GM12891 (cell line): Measurements from ENCODE around the gene SPCS3. TPM values are rescaled to one million over a fixed set of nuclear protein-coding genes. Genes with fewer than 3 reads are reported as not detected.
"Not testable (repeated sequence)": the region's sequence is repeated elsewhere in the genome, so short reads cannot be mapped to it uniquely, and the experiment has no call there.

Experiments
- DNase-seq: peaks from one replicate; pipeline ENCODE4 v3.0.0; 2011; ENCODE audit warnings: low spot score; ENCODE audit not compliant: insufficient read length
- FAIRE-seq: peaks from 2 replicates; lab custom pipeline; 2011; peaks lifted over from hg19 to GRCh38; lab: Jason Lieb, UNC
- PAX5 ChIP-seq: IDR thresholded peaks from 2 replicates; pipeline ENCODE4 v1.6.1; 2011; ENCODE audit warnings: low read length, moderate library complexity, mild to moderate bottlenecking; ENCODE audit not compliant: insufficient read depth, severe bottlenecking
- POLR2A ChIP-seq: IDR thresholded peaks from 2 replicates; pipeline ENCODE4 v1.6.1; 2011; ENCODE audit warnings: low read depth, low read length, control low read depth
- POLR2AphosphoS5 ChIP-seq: IDR thresholded peaks from 2 replicates; pipeline ENCODE4 v1.6.1; 2011; ENCODE audit warnings: low read depth, low read length, control low read depth
- POU2F2 ChIP-seq: IDR thresholded peaks from 2 replicates; pipeline ENCODE4 v1.6.1; 2011; ENCODE audit warnings: low read depth, mild to moderate bottlenecking, control low read depth, low read length, moderate library complexity
- SPI1 ChIP-seq: IDR thresholded peaks from 2 replicates; pipeline ENCODE4 v1.6.1; 2011; ENCODE audit warnings: low read depth, low read length, control low read depth
- TAF1 ChIP-seq: IDR thresholded peaks from 2 replicates; pipeline ENCODE4 v1.6.1; 2011; ENCODE audit warnings: low read depth, low read length, control low read depth
- polyA plus RNA-seq: library from polyadenylated mRNA; unstranded; fragments of >200 nt; gene quantifications from one replicate; pipeline ENCODE4 v1.2.1, GENCODE V29; 2012; ENCODE audit warnings: low read depth, missing spikeins, inconsistent platforms; ENCODE audit not compliant: missing spikeins

SPCS3 gene
- polyA plus RNA-seq = 33.3 TPM

GRCh38 chr4:176319704-176320339, at the start of gene SPCS3:
TSS of gene SPCS3 (plus strand) at chr4:176319966. CDS start at chr4:176320077, 111 bp downstream.
- DNase-seq (peak; percentile 81), FAIRE-seq (peak; percentile 99)
- TF ChIP-seq POLR2AphosphoS5 (peak; percentile 93), SPI1 (no peak), POLR2A (peak; percentile 97), TAF1 (peak; percentile 82; the same call in 1 of the 2 replicates), POU2F2 (peak; percentile 58; the same call in 1 of the 2 replicates), PAX5 (peak; percentile 79)

GRCh38 chr4:176270669-176271068, 49.1 kb upstream of the SPCS3 start:
- FAIRE-seq (no peak), DNase-seq (no peak)
- TF ChIP-seq SPI1 (no peak), POLR2A (no peak), PAX5 (no peak), POU2F2 (no peak), TAF1 (no peak)

GRCh38 chr4:176271749-176272148, 48.0 kb upstream of the SPCS3 start:
- DNase-seq (no peak), FAIRE-seq (no peak)
- TF ChIP-seq POLR2A = no peak
- TF ChIP-seq POLR2AphosphoS5 = no peak
- TF ChIP-seq PAX5 = no peak
- no peak for TF ChIP-seq SPI1
- TF ChIP-seq POU2F2 = no peak
- TF ChIP-seq TAF1 = no peak

GRCh38 chr4:176272799-176273198, 47.0 kb upstream of the SPCS3 start:
- FAIRE-seq (no peak), DNase-seq (no peak)
- TF ChIP-seq POLR2A (no peak), PAX5 (no peak)

GRCh38 chr4:176273736-176274135, 46.0 kb upstream of the SPCS3 start:
- FAIRE-seq = no peak

GRCh38 chr4:176274441-176274840, 45.3 kb upstream of the SPCS3 start:
- DNase-seq = no peak
- no peak for TF ChIP-seq POU2F2
- TF ChIP-seq POLR2A = no peak
- no peak for FAIRE-seq

More at GRCh38 chr4:176273736-176274135, 46.0 kb upstream of the SPCS3 start:
- TF ChIP-seq POLR2A (no peak), POLR2AphosphoS5 (no peak), PAX5 (no peak), SPI1 (no peak), POU2F2 (no peak), TAF1 (no peak)
- no peak for DNase-seq

GRCh38 chr4:176276710-176277109, 43.1 kb upstream of the SPCS3 start:
- TF ChIP-seq POLR2AphosphoS5 (no peak), PAX5 (no peak), POU2F2 (no peak), TAF1 (no peak), SPI1 (no peak), POLR2A (no peak)
- no peak for FAIRE-seq
- no peak for DNase-seq

GRCh38 chr4:176277162-176277904, 42.4 kb upstream of the SPCS3 start:
- FAIRE-seq = peak; percentile 65
- peak; percentile 16 for DNase-seq
- TF ChIP-seq POLR2AphosphoS5 = no peak
- no peak for TF ChIP-seq POU2F2
- no peak for TF ChIP-seq TAF1
- TF ChIP-seq SPI1 = no peak
- TF ChIP-seq POLR2A = no peak
- no peak for TF ChIP-seq PAX5

- not testable (repeated sequence) for FAIRE-seq, DNase-seq
Measured at GRCh38 chr4:176279560-176279959, 40.2 kb upstream of the SPCS3 start.

- no peak for TF ChIP-seq PAX5
- no peak for TF ChIP-seq POLR2AphosphoS5
- TF ChIP-seq POLR2A = no peak
- no peak for TF ChIP-seq SPI1
- TF ChIP-seq TAF1 = no peak
- TF ChIP-seq POU2F2 = no peak
- no peak for FAIRE-seq
Measured at GRCh38 chr4:176286728-176287127, 33.0 kb upstream of the SPCS3 start.

GRCh38 chr4:176287546-176287945, 32.2 kb upstream of the SPCS3 start:
- TF ChIP-seq PAX5 (no peak), POLR2A (no peak), TAF1 (no peak), POLR2AphosphoS5 (no peak), POU2F2 (no peak), SPI1 (no peak)
- no peak for FAIRE-seq

More at GRCh38 chr4:176286728-176287127, 33.0 kb upstream of the SPCS3 start:
- no peak for DNase-seq

More at GRCh38 chr4:176287546-176287945, 32.2 kb upstream of the SPCS3 start:
- DNase-seq = no peak
